GM21423 (cell line): ENCODE measurements around the gene TTLL4.
"Not testable (repeated sequence)": the region's sequence is repeated elsewhere in the genome, so short reads cannot be mapped to it uniquely, and the experiment has no call there.

Experiments used
- ATAC-seq: cut with Tn5 transposase; IDR thresholded peaks from one replicate; pipeline ENCODE4 v1.9.1; 2021; ENCODE audit warnings: mild to moderate bottlenecking, moderate library complexity; ENCODE audit not compliant: unreplicated experiment

Gene TTLL4, protein sequence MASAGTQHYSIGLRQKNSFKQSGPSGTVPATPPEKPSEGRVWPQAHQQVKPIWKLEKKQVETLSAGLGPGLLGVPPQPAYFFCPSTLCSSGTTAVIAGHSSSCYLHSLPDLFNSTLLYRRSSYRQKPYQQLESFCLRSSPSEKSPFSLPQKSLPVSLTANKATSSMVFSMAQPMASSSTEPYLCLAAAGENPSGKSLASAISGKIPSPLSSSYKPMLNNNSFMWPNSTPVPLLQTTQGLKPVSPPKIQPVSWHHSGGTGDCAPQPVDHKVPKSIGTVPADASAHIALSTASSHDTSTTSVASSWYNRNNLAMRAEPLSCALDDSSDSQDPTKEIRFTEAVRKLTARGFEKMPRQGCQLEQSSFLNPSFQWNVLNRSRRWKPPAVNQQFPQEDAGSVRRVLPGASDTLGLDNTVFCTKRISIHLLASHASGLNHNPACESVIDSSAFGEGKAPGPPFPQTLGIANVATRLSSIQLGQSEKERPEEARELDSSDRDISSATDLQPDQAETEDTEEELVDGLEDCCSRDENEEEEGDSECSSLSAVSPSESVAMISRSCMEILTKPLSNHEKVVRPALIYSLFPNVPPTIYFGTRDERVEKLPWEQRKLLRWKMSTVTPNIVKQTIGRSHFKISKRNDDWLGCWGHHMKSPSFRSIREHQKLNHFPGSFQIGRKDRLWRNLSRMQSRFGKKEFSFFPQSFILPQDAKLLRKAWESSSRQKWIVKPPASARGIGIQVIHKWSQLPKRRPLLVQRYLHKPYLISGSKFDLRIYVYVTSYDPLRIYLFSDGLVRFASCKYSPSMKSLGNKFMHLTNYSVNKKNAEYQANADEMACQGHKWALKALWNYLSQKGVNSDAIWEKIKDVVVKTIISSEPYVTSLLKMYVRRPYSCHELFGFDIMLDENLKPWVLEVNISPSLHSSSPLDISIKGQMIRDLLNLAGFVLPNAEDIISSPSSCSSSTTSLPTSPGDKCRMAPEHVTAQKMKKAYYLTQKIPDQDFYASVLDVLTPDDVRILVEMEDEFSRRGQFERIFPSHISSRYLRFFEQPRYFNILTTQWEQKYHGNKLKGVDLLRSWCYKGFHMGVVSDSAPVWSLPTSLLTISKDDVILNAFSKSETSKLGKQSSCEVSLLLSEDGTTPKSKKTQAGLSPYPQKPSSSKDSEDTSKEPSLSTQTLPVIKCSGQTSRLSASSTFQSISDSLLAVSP

DNA sequence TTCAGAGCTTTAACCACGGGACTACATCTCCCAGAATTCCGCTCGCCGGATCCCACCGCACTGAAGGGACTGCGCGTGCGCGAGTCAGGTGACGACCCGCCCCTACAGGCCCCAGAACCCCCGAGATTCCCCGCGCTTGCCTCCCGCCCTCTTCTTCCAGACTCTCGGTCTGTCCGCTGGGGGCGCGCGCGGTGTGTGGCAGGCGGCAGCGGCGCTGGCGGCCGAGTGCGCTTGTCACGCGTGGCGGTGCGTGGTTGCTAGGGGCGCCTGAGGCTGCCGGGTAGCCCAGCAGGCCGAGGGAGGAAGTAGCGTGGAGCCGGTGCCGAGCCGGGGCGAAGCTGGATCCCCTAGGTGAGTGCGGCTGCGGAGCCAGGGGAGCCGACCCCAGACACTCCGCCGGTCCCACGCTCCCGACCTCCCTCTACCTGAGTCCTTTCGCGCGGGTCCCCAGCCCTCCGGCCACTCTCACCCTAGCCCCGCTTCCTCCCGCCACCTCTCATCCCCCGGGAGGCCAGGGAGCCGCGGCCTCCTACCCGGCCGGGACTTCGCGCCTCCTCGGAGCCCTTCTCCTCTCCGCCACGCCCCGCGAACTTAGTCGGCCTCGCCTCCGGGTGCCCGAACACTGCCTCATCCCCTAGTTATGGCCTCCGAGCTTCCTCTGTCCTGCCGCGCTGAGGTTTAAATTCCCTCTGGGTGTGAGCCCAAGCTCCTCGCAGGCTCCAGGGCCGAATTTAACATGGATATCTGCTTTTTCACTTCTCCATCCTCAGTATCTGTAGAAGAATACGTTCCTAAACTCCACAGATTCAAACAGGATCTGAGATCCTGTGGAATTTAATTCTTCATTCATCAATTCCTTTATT lies at the start of gene TTLL4:
Gene TTLL4, plus strand, starts transcription at position 149 of the 863 bp plus-strand sequence. CDS start 26,842 bp downstream, outside the sequence.
- ATAC-seq = peak; percentile 95

DNA sequence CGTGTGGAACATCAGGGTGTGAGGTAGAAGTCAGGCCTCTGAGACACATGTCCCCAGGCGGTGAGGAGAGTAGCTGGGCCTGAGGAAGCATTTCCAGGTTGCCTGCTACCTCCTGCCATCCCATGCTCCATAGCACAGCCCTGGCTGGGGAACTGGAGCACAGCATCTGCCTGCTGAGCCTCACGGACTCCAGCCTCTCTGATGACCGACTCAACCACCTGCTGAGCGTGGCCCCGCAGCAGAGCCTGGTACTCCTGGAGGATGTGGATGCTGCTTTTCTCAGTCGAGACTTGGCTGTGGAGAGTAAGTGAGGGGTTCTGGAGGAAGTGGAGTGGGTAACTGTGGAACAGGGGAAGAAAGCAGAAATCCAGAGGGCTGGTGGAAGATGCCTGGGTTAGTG lies 48.3 kb upstream of the TTLL4 start:
- no peak for ATAC-seq

GRCh38 chr2:218662827-218663226 lies 47.8 kb upstream of the TTLL4 start:
- no peak for ATAC-seq

DNA sequence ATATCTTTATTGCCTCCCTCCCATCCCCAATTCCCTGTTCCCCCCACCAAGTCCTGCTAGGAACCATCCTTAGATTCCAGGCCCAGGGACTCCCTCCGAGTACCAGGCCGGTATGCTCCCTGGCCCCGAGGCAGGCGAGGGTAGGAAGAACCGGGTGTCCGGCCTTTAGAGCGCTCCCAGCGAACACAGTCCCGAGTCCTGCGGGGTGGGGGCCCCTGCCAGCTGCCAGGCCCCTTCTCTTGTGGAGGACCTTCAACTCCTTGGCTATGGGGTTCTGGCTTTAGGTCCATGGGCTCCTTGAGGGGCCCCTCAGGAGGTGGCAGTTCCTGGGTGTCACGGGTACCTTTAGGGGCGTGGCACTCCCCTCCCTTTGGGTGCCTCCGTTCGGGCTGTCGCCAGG lies 46.7 kb upstream of the TTLL4 start:
- no peak for ATAC-seq

DNA sequence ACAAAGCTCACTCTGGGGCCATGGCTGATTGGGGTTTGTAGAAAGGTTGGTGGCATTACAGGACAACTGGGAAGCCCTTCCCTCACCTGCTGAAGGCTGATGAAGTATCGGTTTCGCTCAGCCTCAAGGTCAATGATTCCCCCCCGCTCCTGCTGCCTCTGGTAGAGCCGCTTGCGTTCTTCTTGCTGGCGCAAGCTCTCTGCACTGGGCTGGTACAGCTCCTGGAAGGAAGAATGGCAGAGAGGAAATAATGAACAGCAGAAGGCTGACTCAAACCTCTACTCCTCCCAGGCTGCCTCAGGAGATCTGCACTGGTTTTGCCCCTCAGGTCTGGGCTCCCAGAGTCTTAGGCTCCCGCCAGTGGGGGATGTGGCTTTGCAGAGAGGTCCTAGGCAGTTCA lies 46.0 kb upstream of the TTLL4 start:
- ATAC-seq = no peak

GRCh38 chr2:218671097-218671653 lies 39.5 kb upstream of the TTLL4 start:
- ATAC-seq = no peak

- ATAC-seq = peak; percentile 98
These were observed 38.7 kb upstream of the TTLL4 start, which contains the start of the genes RNF25 and STK36 for GRCh38 chr2:218671654-218672566. RNF25 (minus strand) TSS chr2:218672002; CDS start chr2:218671970, 32 bp downstream. STK36 (plus strand) TSS chr2:218672086; CDS start chr2:218672830, 744 bp downstream.

- ATAC-seq = no peak
These were observed 31.5 kb upstream of the TTLL4 start for GRCh38 chr2:218679119-218679518.

DNA sequence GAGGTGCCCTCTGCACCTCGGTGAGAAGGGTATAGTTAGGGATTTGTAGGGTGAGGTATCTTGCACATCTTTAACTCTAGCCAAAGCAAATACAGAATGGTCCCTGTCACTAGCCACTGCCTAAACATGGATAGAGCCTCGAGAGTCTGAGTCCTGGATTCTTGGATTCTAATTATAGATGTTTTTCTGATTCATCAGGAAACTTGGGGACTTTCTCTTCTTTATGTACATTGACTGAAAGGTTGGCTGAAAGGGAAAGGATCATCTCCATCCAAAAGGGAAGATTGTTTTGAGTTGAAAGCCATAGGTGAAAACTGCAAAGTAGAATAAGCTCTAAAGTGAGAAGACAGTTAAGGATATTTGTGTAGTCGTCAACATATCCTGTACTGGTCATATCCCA lies 30.6 kb upstream of the TTLL4 start:
- no peak for ATAC-seq

DNA sequence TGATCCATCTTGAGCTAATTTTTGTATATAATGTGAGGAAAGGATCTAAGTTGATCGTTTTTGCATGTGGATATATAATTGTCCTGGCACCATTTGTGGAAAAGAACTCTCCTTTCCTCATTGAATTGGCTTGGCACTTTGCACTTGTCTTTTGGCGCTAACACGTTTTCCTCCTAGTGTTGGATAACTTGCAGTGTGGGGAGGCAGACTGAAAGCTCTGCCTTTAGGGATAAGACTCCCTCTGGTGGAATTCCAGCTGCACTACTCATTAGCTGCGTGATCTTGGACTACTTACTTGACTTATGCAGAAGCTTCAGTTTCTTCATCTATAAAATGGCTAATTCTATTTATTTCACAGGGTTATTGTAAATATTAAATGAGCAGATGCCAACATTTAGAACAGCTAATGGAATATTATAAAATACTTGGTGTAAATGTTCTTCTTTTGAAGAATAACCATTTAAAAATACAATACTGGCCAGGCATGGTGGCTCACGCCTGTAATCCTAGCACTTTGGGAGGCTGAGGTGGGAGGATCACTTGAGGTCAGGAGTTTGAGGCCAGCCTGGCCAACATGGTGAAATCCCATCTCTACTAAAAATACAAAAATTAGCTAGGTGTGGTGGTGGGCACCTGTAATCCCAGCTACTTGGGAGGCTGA lies 23.1 kb upstream of the TTLL4 start:
- not testable (repeated sequence) for ATAC-seq

GRCh38 chr2:218691234-218691633 lies 19.4 kb upstream of the TTLL4 start:
- no peak for ATAC-seq

DNA sequence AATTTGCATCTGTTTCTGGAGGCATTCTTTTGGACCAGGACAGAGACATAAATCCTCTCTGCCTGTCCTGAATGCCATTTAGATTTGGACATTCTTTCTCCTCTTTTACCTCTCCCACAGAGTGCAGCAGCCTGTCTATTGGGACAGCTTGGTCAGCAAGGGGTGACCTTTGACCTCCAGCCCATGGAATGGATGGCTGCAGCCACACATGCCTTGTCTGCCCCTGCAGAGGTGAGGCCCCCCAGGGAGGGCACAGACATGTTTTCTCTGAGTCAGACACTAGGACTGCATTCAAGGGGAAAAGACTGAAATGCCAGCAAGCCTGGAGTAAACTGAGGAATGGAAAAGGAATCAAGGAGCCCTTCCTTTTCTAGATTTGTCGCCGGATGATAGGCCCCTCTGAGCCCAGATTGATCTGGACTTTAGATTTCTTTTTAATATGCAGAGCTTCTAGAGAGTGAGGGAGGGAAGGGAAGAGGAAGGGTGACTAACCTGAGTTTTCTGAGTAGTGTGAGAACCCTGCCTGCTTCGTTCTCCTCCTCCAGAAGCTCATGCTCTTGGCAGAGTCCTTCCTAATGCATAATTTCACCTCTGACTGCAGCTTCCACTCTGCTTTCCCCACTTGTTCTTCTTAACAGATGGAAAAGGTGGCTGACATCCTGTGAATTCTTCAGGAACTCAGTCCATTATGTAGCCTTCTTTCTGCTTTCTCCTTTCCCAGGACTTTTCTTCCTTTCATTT lies 16.1 kb upstream of the TTLL4 start:
- ATAC-seq = no peak

DNA sequence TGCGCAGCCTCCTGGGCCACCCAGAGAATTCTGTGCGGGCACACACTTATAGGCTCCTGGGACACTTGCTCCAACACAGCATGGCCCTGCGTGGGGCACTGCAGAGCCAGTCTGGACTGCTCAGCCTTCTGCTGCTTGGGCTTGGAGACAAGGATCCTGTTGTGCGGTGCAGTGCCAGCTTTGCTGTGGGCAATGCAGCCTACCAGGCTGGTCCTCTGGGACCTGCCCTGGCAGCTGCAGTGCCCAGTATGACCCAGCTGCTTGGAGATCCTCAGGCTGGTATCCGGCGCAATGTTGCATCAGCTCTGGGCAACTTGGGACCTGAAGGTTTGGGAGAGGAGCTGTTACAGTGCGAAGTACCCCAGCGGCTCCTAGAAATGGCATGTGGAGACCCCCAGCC lies 11.8 kb upstream of the TTLL4 start:
- ATAC-seq = no peak

- ATAC-seq = no peak
These were observed 8.8 kb upstream of the TTLL4 start for GRCh38 chr2:218701806-218702205.

- no peak for ATAC-seq
These were observed 7.3 kb upstream of the TTLL4 start for GRCh38 chr2:218703341-218703740.

DNA sequence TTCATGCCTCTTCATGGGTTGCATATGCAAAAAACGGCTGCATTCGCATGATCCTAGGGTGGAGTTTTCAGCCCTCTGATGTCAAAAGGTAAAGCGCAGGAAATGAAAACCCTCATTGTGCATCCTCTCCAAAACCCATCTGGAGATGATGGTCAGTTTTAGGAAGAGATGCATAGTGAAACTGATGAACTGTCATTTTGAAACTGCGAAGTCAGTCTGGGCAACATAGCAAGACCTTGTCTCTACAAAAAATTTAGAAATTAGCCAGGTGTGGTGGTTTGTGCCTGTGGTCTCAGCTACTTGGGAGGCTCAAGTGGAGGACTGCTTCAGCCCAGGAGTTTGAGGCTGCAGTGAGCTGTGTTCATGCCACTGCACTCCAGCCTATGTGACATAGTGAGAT lies 2.5 kb upstream of the TTLL4 start:
- no peak for ATAC-seq

- ATAC-seq = no peak
These were observed 727 bp upstream of the TTLL4 start for GRCh38 chr2:218709908-218710307.

DNA sequence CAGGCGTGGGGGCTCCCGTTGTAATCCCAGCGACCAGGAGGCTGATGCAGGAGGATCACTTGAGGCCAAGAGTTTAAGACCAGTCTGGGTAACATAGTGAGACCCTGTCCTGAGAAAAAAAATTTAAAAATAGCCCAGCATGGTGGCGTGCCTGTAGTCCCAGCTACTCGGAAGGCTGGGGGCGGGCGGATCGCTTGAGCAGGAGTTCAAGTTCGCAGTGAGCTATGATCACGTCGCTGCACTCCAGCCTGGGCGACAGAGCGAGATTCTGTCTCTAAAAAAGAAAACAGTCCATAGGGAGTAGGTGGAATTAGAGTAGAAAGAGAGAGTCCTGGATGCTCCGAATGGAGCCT lies 325 bp upstream of the TTLL4 start:
- ATAC-seq = no peak
